ENCODE data around the gene ATP6V0A4.

- TF ChIP-seq REST (IDR thresholded peaks at IDR 0.05; ENCODE audit: low read depth, low read length) (no peak), RFX5 (IDR thresholded peaks at IDR 0.05; ENCODE audit: low read length) (no peak), ZBTB33 (IDR thresholded peaks at IDR 0.05; ENCODE audit: borderline replicate concordance, low read depth) (no peak), NRF1 (IDR thresholded peaks at IDR 0.05; ENCODE audit: low read depth, low read length) (no peak), FOXM1 (IDR thresholded peaks at IDR 0.05; ENCODE audit: low read depth) (no peak), USF1 (IDR thresholded peaks at IDR 0.05; ENCODE audit: borderline replicate concordance, low read depth) (no peak), CTCF (IDR thresholded peaks at IDR 0.05) (no peak), GABPA (IDR thresholded peaks at IDR 0.05; ENCODE audit: low read depth) (no peak), USF2 (IDR thresholded peaks at IDR 0.05; ENCODE audit: borderline replicate concordance, low read depth, low read length) (no peak), POLR2AphosphoS5 (IDR thresholded peaks at IDR 0.05; ENCODE audit: low read depth, low read length) (no peak), MEF2A (IDR thresholded peaks at IDR 0.05; ENCODE audit: borderline replicate concordance, low read depth) (no peak), MAX (IDR thresholded peaks at IDR 0.05; ENCODE audit: low read depth) (no peak), EZH2phosphoT487 (IDR thresholded peaks at IDR 0.05; ENCODE audit: borderline replicate concordance, low read depth) (no peak), JUND (IDR thresholded peaks at IDR 0.05) (no peak)
Measured at GRCh38 chr7:138666385-138666784, 131.6 kb downstream of the ATP6V0A4 start.
